Measurements from ENCODE around the gene PIK3C3.
"Not testable (repeated sequence)": the region's sequence is repeated elsewhere in the genome, so short reads cannot be mapped to it uniquely, and the experiment has no call there.

The PIK3C3 gene

DNA sequence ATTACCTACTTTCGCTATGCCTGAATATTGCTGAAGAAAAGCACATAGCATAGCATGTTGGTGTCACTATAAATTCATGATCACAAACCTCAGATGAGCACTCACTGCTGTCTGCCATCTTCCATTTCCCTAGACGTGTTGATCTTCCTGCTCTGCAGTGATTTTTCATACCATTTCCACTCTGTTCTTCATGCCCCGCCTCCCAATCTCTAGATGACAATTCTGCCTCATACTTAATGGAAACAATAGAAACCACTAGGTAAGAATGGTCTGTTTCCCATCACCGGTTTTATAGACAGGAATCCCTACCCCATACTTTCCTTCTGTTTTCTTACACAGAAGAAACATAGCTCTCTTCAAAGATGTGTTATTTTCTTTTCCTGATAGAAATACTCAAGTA is 63.8 kb downstream of the PIK3C3 start:
- no peak for DNase-seq (ENCODE audit: low read depth in 2 of 2, low spot score in 1 of 2)

- no peak for DNase-seq (ENCODE audit: low read depth in 2 of 2, low spot score in 1 of 2)
Observed at GRCh38 chr18:42024131-42024530, 69.1 kb downstream of the PIK3C3 start.

DNA sequence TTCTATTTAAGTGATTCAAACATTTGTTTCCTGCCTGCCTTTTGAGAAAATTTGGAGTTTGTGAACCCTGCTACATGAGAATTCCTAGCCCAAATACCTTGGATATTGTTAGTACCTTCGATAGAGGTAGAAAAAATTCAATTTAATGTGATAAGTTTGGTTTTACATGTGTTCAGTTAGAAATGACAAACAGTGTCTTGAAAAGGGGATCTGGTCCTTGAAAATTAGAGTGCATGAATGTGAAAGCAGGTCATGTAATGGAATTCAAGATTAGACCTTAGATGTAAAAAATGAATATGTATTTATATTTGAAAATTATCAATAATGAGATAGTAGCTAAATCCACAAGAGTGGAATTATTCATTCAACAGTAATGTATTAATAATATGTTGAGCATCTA is 70.5 kb downstream of the PIK3C3 start:
- DNase-seq (ENCODE audit: low read depth in 2 of 2, low spot score in 1 of 2) = no peak

DNA sequence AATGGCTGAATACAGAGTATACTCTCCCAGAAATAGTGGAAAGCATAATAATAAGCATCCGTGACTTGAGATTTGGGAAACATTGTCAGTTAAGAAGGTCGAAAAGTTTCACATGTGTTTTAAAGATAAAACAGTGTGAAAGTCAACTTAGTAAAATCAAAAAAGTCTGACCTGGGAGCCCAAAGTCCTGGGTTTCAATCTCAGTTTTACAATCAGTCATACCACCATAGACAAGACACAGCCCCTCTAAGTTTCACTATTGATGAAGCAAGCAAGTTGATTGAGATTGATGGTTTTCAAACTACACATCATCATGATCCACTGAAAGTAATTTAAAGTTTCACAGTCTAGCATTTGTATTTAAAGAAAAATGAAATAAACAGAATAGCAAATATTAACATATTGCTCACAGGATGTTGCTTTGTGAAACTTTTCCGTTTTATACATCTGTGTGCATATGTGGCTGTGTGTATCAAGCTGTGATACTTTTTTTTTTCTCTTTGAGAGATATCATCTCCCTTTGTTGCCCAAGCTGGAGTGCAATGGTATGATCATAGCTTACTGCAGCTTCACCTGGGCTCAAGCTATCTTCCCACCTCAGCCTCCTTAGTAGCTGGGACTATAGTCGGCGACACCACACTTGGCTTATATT is 71.1 kb downstream of the PIK3C3 start:
- no peak for DNase-seq (ENCODE audit: low read depth in 2 of 2, low spot score in 1 of 2)

DNA sequence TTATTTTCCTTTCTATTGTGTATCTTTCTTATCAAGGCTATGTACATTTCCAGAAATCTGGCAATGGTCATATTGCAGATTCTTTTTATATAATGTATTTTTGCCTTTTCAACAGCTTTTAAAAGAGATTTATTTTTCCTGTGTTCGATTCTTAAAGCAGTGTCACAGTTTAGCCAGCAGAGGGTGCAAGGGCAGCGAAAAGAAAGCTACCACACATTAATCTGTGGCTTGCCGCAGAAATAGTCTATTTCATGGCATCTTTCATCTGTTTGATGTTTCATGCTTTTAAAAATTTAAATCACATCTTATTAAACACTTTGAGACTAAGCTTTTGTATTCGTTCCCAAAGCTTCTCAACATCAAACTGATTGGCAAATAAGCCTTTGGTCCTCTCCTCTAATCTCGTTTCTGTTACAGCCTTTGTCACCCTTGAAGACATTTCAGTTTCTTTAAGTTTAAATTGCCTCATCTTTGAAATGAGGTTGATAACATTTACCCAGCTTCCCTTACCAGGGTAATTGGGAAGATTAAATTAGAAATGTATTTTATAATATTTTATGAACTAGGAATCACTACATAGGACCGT is 73.3 kb downstream of the PIK3C3 start:
- no peak for DNase-seq (ENCODE audit: low read depth in 2 of 2, low spot score in 1 of 2)

GRCh38 chr18:42029092-42029491 is 74.1 kb downstream of the PIK3C3 start:
- DNase-seq (ENCODE audit: low read depth in 2 of 2, low spot score in 1 of 2) = no peak

GRCh38 chr18:42030586-42031182 is 75.7 kb downstream of the PIK3C3 start:
- DNase-seq (ENCODE audit: low read depth in 2 of 2, low spot score in 1 of 2) = no peak

- DNase-seq (ENCODE audit: low read depth in 2 of 2, low spot score in 1 of 2) = no peak
Observed at GRCh38 chr18:42032447-42032846, 77.4 kb downstream of the PIK3C3 start.

DNA sequence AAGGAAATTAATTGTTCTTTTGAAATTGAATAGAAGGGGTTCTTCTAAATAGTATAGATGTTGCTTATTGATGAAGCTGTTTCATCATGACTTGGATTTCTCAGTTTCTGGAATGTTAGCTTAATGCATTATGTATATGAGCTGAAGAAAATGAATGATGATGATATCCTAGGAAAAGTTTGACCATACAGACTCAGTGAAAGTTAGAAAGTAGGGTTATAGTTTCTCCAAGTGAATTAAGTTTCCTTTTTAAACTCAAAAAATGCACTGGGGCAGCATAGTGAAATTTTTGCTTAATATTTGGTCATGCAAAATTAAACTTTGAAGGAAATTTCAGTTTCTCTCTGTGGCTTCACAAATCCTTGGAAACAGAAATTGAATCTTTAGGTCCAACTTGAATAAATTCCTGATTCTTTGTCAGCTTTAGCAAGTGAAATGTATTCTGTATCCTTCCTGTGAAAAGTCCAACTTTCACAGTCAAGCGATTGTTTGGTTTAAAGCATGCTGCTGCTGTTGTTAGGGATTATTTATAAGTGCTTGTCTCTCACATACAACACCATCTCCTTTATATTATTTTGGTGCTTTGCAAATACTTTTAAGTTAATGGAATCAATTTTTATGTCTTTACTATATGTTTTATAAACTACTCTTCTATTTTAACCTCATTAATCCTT is 78.2 kb downstream of the PIK3C3 start:
- no peak for DNase-seq (ENCODE audit: low read depth in 2 of 2, low spot score in 1 of 2)

DNA sequence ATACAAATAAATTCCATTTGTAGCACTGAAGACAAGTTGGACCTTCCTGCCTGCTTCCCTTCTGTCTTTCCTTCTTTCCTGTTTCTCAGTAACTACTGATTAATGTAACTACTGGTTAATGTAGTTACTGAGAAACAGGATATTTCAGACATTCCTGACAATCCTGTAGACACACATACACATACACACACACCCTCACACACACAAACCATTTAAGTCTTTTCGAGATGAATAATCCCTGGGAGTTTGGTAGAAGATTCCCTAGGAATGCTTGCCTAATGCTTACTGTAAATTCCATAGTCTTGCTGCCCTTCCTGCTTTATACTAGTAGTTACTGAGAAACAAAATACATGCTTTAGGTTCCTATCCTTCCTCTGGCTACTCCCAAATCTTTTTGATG is 83.9 kb downstream of the PIK3C3 start:
- no peak for DNase-seq (ENCODE audit: low read depth in 2 of 2, low spot score in 1 of 2)

DNA sequence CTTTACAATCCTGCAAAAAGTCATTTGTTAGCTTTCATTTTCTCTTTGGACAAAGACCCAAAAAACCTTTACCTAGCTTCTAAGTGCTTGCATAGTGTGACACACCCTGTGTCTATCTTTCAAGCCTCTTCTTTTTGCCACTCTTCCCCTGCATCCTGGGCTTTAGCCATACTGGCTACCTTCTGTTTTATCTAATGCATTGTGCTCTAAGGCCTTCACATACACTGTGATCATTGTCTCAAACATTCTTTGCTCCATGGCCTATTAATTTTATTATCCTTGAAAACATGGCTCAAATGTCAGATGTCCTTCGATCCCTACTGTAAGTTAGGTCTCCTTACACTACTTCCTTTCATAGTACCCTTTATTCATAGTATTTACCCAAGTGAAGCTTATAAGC is 84.4 kb downstream of the PIK3C3 start:
- no peak for DNase-seq (ENCODE audit: low read depth in 2 of 2, low spot score in 1 of 2)

DNA sequence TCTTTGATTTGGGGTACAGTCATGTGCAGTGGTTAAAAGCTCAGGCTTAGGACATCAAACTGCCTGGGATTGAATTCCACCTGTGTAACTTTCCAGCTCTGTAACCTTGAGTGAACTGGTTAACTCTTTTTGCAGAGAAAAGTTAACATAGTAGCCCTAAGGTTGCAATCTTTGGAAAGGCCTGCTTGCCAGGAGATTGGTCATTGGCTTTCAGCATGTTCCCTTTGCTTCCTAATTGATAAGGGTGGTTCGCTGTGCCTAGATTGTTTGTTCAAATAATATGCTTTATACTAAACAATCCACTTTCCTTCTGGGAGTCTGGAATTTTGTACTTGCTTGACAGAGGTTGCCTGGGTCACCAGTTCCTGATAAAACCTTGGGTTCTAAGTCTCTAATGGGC is 86.8 kb downstream of the PIK3C3 start:
- DNase-seq (ENCODE audit: low read depth in 2 of 2, low spot score in 1 of 2) = no peak

DNA sequence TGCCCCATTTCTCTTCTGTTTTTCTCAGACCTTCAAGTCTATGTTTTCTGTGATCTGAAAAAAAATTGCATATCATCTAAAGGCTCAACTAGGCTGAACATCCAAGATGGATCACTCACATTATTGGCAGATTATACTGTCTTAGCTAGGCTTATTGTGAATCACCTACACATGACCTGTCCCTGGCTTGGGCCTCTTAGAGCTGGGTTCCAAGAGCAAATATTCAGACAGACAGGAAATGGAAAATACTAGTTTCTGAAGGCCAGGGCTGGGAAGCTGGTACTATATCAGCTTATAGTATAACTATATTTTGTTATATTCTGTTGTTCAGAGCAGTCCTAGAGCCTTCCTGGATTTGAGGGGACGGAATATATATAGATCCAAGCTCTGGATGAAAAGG is 90.3 kb downstream of the PIK3C3 start:
- DNase-seq (ENCODE audit: low read depth in 2 of 2, low spot score in 1 of 2) = no peak

DNA sequence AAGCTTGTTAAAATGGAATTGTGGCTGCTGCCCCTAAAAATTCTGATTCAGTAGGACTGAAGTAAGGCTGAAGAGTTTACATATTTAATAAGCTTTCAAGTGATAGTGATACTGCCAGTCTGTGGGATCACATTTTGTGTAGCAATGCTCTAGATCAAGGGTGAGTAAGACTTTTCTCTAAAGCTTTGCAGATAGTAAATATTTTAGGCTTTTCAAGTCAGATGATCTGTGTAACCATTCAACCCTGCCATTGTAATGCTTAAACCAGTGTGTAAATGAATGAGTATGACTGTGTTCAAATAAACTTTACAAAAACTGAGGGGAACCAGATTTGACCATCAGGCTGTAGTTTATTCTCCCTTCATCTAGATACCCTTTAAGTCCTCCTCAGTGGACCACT is 92.7 kb downstream of the PIK3C3 start:
- no peak for DNase-seq (ENCODE audit: low read depth in 2 of 2, low spot score in 1 of 2)

GRCh38 chr18:42048158-42048557 is 93.1 kb downstream of the PIK3C3 start:
- DNase-seq (ENCODE audit: low read depth in 2 of 2, low spot score in 1 of 2) = no peak

DNA sequence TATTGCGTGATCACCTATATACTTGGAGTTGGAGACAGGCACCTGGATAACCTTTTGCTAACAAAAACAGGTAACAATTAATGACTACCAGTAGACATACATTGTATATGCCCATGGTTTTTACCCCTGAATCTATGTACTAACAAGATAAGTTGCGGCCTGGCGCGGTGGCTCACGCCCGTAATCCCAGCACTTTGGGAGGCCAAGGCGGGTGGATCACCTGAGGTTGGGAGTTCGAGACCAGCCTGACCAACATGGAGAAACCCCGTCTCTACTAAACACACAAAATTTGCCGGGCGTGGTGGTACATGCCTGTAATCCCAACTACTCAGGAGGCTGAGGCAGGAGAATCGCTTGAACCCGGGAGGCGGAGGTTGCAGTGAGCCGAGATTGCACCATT is 94.5 kb downstream of the PIK3C3 start:
- not testable (repeated sequence) for DNase-seq (ENCODE audit: low read depth in 2 of 2, low spot score in 1 of 2)

GRCh38 chr18:42051411-42051810 is 96.4 kb downstream of the PIK3C3 start:
- no peak for DNase-seq (ENCODE audit: low read depth in 2 of 2, low spot score in 1 of 2)

DNA sequence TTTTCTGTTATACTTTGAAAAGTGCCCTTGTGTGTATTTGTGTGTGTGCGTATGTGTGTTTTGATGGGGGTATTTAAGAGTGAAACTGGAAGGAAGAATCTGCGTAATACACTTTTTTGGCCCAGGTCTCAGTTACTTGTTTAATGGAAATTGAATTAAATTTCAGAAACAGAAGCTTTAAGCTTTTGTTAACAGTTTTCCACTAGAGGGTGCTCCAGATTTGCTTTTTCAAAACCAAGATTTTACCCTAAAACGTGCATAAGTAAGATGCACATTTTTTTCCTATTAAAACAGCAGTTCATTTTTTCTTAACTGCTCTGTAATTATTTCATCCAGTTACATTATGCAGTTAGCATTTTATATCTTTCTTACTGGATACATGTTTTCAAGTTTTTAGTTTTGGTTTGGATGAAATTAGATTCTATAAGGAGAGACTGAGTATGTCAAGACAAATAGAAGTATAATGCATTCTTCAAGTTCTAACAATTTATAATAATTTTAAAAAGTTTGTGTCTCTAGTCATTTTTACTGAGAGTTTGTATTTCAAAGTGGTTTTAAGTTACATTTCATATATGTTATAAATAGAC is 97.2 kb downstream of the PIK3C3 start:
- no peak for DNase-seq (ENCODE audit: low read depth in 2 of 2, low spot score in 1 of 2)

DNA sequence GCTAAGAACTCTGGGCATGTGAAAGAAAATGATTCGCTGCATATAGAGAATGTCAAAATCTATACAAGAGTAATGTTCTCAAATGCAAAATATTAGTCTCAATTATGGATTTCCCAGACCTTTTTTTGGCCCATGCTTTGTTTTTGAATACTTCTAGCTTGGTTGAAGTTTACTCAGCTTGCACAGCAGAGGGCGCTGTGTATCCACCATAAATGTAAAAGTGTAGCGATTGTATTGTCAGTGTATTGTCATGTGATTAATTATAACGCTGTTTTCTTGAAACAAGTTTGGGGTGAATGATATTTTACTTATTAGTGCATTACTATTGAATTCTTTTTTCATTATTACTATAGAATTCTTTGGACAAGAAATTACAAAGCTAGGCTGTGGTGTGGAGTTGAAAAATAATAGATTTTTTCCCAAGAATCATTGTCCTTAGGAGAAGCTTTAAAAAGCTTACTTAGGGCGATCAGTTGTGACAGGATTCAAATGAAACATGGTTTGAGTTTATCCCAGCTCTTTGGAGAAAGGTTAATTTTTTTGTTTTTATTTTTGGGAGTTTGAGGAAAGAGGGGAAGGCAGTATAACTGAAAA is 98.3 kb downstream of the PIK3C3 start:
- DNase-seq (ENCODE audit: low read depth in 2 of 2, low spot score in 1 of 2) = peak; percentile 10 to 34

- no peak for DNase-seq (ENCODE audit: low read depth in 2 of 2, low spot score in 1 of 2)
Observed at GRCh38 chr18:42064109-42064508, 109.1 kb downstream of the PIK3C3 start.

DNA sequence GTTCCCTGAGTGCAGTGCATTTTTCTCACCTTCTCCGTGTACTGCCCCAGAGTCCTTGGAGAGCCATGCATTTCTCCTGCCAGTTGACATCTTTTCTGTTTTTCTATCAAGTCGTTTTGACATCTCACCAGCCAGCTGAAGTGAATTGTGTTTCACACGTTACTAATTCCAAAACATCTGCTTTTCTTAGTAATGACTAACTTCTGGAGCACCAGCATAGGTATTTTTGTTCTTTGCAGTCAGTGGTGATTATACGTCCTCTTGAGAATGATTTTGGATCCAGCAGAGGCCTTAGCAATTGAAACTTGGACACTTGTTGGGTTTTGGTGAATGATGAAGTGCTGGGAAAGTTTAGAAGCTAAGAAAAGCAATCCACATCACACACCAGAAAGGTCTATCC is 112.5 kb downstream of the PIK3C3 start:
- no peak for DNase-seq (ENCODE audit: low read depth in 2 of 2, low spot score in 1 of 2)

GRCh38 chr18:42068030-42068429 is 113.0 kb downstream of the PIK3C3 start:
- DNase-seq (ENCODE audit: low read depth in 2 of 2, low spot score in 1 of 2) = no peak
